GM23338 (cell line): ENCODE measurements around the gene CYB5A. TPM values are rescaled to one million over a fixed set of nuclear protein-coding genes. Genes with fewer than 3 reads are reported as not detected.

Source experiments
- ATAC-seq: fragments of 200-7000 bp; cut with Tn5 transposase; 3 replicates; pipeline ENCODE4 v1.9.1; 2020
- DNase-seq: peaks from one replicate; pipeline ENCODE4 v3.0.0-alpha.2; 2015; ENCODE audit warnings: low spot score
- H2AFZ ChIP-seq: fragments of 200-600 bp; sonication (generic); 2 replicates; pipeline ENCODE4 v1.8.0; 2016; ENCODE audit warnings: antibody characterized with exemption, mild to moderate bottlenecking, moderate library complexity
- H3F3A ChIP-seq: fragments of 200-600 bp; sonication (generic); replicated peaks from 2 replicates; pipeline ENCODE4 v1.8.0; 2017; ENCODE audit warnings: antibody characterized with exemption, mixed run types, low read depth
- H3K27ac ChIP-seq: fragments of 200-600 bp; sonication (generic); 2 replicates; pipeline ENCODE4 v1.6.1; 2016; ENCODE audit warnings: low read depth
- H3K27me3 ChIP-seq: fragments of 200-600 bp; sonication (generic); 2 replicates; pipeline ENCODE4 v1.8.0; 2016; ENCODE audit warnings: mild to moderate bottlenecking, mixed run types, moderate library complexity; ENCODE audit not compliant: insufficient read depth
- H3K36me3 ChIP-seq: fragments of 200-600 bp; sonication (generic); 2 replicates; pipeline ENCODE4 v1.8.0; 2016; ENCODE audit warnings: mild to moderate bottlenecking; ENCODE audit not compliant: insufficient read depth
- H3K4me1 ChIP-seq: fragments of 200-600 bp; sonication (generic); 2 replicates; pipeline ENCODE4 v1.8.0; 2016; ENCODE audit warnings: mild to moderate bottlenecking, moderate library complexity; ENCODE audit not compliant: insufficient read depth
- H3K4me2 ChIP-seq: fragments of 200-600 bp; sonication (generic); 2 replicates; pipeline ENCODE4 v1.7.1; 2017; ENCODE audit warnings: mixed run types
- H3K4me3 ChIP-seq: fragments of 200-600 bp; sonication (generic); 2 replicates; pipeline ENCODE4 v1.6.1; 2016; ENCODE audit warnings: mixed run types
- H3K79me2 ChIP-seq: fragments of 200-600 bp; sonication (generic); replicated peaks from 2 replicates; pipeline ENCODE4 v1.8.0; 2017; ENCODE audit warnings: mild to moderate bottlenecking; ENCODE audit not compliant: insufficient read depth
- H3K9me2 ChIP-seq: fragments of 200-600 bp; sonication (generic); 2 replicates; pipeline ENCODE4 v1.8.0; 2017; ENCODE audit not compliant: insufficient read depth
- H4K20me1 ChIP-seq: fragments of 200-600 bp; sonication (generic); replicated peaks from 2 replicates; pipeline ENCODE4 v1.8.0; 2017; ENCODE audit warnings: mild to moderate bottlenecking; ENCODE audit not compliant: insufficient read depth
- H3K27ac Mint-ChIP-seq: 2 replicates; pipeline ENCODE4 v1.8.0; 2020; ENCODE audit warnings: inconsistent platforms, mild to moderate bottlenecking, moderate library complexity, mixed read lengths
- H3K27me3 Mint-ChIP-seq: 3 replicates; pipeline ENCODE4 v1.8.0; 2022; ENCODE audit warnings: low read depth, mild to moderate bottlenecking, moderate library complexity, mixed read lengths, inconsistent platforms; ENCODE audit not compliant: insufficient read depth, poor library complexity
- H3K36me3 Mint-ChIP-seq: 3 replicates; pipeline ENCODE4 v1.8.0; 2021; ENCODE audit warnings: low read depth, mild to moderate bottlenecking, inconsistent platforms, moderate library complexity, mixed read lengths
- H3K4me1 Mint-ChIP-seq: 3 replicates; pipeline ENCODE4 v1.8.0; 2020; ENCODE audit warnings: mild to moderate bottlenecking, inconsistent platforms, mixed read lengths
- H3K4me3 Mint-ChIP-seq: 3 replicates; pipeline ENCODE4 v1.8.0; 2021; ENCODE audit warnings: moderate library complexity, mild to moderate bottlenecking, inconsistent platforms, mixed read lengths
- H3K9me3 Mint-ChIP-seq: 3 replicates; pipeline ENCODE4 v1.8.0; 2020; ENCODE audit warnings: moderate library complexity, mild to moderate bottlenecking, inconsistent platforms, mixed read lengths
- CREB1 ChIP-seq: fragments of 250-450 bp; sonication (Bioruptor Pico); IDR thresholded peaks from 2 replicates; pipeline ENCODE4 v1.5.0; 2020; ENCODE audit warnings: low read depth, mild to moderate bottlenecking, moderate library complexity
- EZH2 ChIP-seq: fragments of 200-600 bp; sonication (generic); IDR thresholded peaks from one replicate; pipeline ENCODE4 v1.8.0; 2017; ENCODE audit warnings: antibody characterized with exemption, mild to moderate bottlenecking, low read depth; ENCODE audit not compliant: unreplicated experiment
- EZH2phosphoT487 ChIP-seq: fragments of 200-600 bp; sonication (generic); IDR thresholded peaks from one replicate; pipeline ENCODE4 v1.8.1; 2018; ENCODE audit warnings: antibody characterized with exemption; ENCODE audit not compliant: unreplicated experiment
- JUNB ChIP-seq: IDR thresholded peaks from one replicate; pipeline ENCODE4 v1.6.1; 2016; ENCODE audit warnings: antibody characterized with exemption; ENCODE audit not compliant: unreplicated experiment
- NANOG ChIP-seq: IDR thresholded peaks from 2 replicates; pipeline ENCODE4 v1.6.1; 2016; ENCODE audit warnings: antibody characterized with exemption, borderline replicate concordance
- POLR2AphosphoS5 ChIP-seq: IDR thresholded peaks from 2 replicates; pipeline ENCODE4 v1.6.1; 2016; ENCODE audit warnings: antibody characterized with exemption, low read depth
- STAT1 ChIP-seq: IDR thresholded peaks from one replicate; pipeline ENCODE4 v1.6.1; 2016; ENCODE audit warnings: antibody characterized with exemption; ENCODE audit not compliant: unreplicated experiment
- ZNF114 ChIP-seq: fragments of 250-450 bp; sonication (Bioruptor Pico); IDR thresholded peaks from 2 replicates; pipeline ENCODE4 v1.5.0; 2020; ENCODE audit warnings: mild to moderate bottlenecking, moderate library complexity
- ZNF331 ChIP-seq: fragments of 250-450 bp; sonication (Bioruptor Pico); IDR thresholded peaks from 2 replicates; pipeline ENCODE4 v1.5.0; 2020; ENCODE audit warnings: low read depth, mild to moderate bottlenecking, moderate library complexity
- polyA plus RNA-seq: library from polyadenylated mRNA; unstranded; fragments of >200 nt; fragmentation: Nextera tagmentation; extraction: Ambion mirVana; gene quantifications from 2 replicates; pipeline ENCODE4 v1.2.1, GENCODE V29; 2016
- total RNA-seq: library from RNA; depleted of rRNA; stranded (reverse); fragments of >200 nt; shearing (Covaris generic); gene quantifications from 2 replicates; pipeline ENCODE4 v1.2.3, GENCODE V29; 2014
- TF ChIP-seq, protein P1 (sequence below), 2 experiments: fragments of 200-600 bp in 1 of 2; sonication (generic) in 1 of 2; conservative IDR thresholded peaks; 2 replicates each; pipeline versions ENCODE4 v1.5.1 to v1.6.1; 2016 to 2017; ENCODE audit warnings: antibody characterized with exemption in 2 of 2, low read depth in 2 of 2, mild to moderate bottlenecking in 2 of 2, moderate library complexity in 1 of 2
- TF ChIP-seq, protein P2 (sequence below): IDR thresholded peaks from 2 replicates; pipeline ENCODE4 v1.6.1; 2016; ENCODE audit warnings: antibody characterized with exemption
- TF ChIP-seq, protein P3 (sequence below): fragments of 250-450 bp; sonication (Bioruptor Pico); IDR thresholded peaks from 2 replicates; pipeline ENCODE4 v1.5.0; 2020; ENCODE audit warnings: mild to moderate bottlenecking, moderate library complexity
- TF ChIP-seq, protein P4 (sequence below): IDR thresholded peaks from one replicate; pipeline ENCODE4 v1.6.1; 2018; ENCODE audit warnings: antibody characterized with exemption; ENCODE audit not compliant: unreplicated experiment

The CYB5A gene
- total and polyA plus RNA-seq, 2 experiments from 2014 or later = 136 to 283 TPM

DNA sequence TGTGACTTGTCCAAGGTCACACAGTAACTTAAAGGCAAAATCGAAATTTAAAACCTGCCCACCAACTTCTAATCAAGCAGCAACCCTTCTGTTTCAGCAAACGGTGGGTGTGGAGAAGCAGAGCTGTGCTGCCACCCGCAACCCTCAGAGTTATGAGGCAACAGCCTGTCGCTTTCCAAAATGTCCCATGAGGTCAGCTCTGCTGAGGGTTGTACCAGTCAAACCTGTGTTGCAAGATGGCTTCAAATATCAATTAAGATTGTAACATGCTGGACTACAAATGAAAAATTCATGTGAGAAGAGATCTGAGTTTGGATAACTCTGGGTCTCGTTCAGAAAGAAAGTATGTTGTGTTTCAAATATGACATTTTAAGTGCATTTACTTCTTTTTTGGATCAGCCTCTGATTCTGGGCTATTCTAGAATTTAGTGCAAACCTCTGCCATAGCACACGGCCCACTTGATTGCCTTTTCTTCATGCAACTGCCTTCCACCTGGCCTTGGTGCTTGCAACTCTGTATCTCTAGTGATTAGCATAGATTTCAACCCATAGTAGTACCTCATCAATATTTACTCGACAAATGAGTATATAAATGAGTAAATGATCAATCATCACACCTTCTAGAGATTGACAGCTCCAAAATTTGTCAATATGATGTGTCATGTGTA is 74.2 kb downstream of the CYB5A start:
- Histone ChIP-seq H3K9me2 (peaks cover 17% of the 10 kb centered on the region; the same call in 1 of the 2 replicates), H2AFZ (no peak overlapping the region), H3K27me3 (no peaks in the 10 kb centered on the region), H3F3A (no peaks in the 10 kb centered on the region), H3K36me3 (no peaks in the 10 kb centered on the region), H3K4me2 (no peak overlapping the region), H3K4me3 (no peak overlapping the region), H3K27ac (no peak overlapping the region), H3K79me2 (no peaks in the 10 kb centered on the region), H4K20me1 (no peaks in the 10 kb centered on the region), H3K4me1 (no peaks in the 10 kb centered on the region)
- H3K27ac Mint-ChIP-seq = no peak overlapping the region
- H3K4me3 Mint-ChIP-seq = no peak overlapping the region
- no peaks in the 10 kb centered on the region; the same call in 2 of the 3 replicates for H3K36me3 Mint-ChIP-seq
- no peak for ATAC-seq
- peaks cover 4% of the 10 kb centered on the region; the same call in 1 of the 3 replicates for H3K9me3 Mint-ChIP-seq
- H3K4me1 Mint-ChIP-seq = no peaks in the 10 kb centered on the region
- TF ChIP-seq, protein P1, sequence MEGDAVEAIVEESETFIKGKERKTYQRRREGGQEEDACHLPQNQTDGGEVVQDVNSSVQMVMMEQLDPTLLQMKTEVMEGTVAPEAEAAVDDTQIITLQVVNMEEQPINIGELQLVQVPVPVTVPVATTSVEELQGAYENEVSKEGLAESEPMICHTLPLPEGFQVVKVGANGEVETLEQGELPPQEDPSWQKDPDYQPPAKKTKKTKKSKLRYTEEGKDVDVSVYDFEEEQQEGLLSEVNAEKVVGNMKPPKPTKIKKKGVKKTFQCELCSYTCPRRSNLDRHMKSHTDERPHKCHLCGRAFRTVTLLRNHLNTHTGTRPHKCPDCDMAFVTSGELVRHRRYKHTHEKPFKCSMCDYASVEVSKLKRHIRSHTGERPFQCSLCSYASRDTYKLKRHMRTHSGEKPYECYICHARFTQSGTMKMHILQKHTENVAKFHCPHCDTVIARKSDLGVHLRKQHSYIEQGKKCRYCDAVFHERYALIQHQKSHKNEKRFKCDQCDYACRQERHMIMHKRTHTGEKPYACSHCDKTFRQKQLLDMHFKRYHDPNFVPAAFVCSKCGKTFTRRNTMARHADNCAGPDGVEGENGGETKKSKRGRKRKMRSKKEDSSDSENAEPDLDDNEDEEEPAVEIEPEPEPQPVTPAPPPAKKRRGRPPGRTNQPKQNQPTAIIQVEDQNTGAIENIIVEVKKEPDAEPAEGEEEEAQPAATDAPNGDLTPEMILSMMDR (conservative IDR thresholded peaks at IDR 0.05; ENCODE audit: low read depth in 2 of 2) = no peak
- TF ChIP-seq EZH2phosphoT487 (no peak), ZNF114 (no peak), CREB1 (CRISPR knock-in tag) (no peak), EZH2 (no peak), ZNF331 (CRISPR knock-in tag) (no peak), POLR2AphosphoS5 (no peak), STAT1 (no peak), JUNB (no peak), NANOG (no peak)
- TF ChIP-seq, protein P2, sequence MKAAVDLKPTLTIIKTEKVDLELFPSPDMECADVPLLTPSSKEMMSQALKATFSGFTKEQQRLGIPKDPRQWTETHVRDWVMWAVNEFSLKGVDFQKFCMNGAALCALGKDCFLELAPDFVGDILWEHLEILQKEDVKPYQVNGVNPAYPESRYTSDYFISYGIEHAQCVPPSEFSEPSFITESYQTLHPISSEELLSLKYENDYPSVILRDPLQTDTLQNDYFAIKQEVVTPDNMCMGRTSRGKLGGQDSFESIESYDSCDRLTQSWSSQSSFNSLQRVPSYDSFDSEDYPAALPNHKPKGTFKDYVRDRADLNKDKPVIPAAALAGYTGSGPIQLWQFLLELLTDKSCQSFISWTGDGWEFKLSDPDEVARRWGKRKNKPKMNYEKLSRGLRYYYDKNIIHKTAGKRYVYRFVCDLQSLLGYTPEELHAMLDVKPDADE = no peak
- TF ChIP-seq, protein P3, sequence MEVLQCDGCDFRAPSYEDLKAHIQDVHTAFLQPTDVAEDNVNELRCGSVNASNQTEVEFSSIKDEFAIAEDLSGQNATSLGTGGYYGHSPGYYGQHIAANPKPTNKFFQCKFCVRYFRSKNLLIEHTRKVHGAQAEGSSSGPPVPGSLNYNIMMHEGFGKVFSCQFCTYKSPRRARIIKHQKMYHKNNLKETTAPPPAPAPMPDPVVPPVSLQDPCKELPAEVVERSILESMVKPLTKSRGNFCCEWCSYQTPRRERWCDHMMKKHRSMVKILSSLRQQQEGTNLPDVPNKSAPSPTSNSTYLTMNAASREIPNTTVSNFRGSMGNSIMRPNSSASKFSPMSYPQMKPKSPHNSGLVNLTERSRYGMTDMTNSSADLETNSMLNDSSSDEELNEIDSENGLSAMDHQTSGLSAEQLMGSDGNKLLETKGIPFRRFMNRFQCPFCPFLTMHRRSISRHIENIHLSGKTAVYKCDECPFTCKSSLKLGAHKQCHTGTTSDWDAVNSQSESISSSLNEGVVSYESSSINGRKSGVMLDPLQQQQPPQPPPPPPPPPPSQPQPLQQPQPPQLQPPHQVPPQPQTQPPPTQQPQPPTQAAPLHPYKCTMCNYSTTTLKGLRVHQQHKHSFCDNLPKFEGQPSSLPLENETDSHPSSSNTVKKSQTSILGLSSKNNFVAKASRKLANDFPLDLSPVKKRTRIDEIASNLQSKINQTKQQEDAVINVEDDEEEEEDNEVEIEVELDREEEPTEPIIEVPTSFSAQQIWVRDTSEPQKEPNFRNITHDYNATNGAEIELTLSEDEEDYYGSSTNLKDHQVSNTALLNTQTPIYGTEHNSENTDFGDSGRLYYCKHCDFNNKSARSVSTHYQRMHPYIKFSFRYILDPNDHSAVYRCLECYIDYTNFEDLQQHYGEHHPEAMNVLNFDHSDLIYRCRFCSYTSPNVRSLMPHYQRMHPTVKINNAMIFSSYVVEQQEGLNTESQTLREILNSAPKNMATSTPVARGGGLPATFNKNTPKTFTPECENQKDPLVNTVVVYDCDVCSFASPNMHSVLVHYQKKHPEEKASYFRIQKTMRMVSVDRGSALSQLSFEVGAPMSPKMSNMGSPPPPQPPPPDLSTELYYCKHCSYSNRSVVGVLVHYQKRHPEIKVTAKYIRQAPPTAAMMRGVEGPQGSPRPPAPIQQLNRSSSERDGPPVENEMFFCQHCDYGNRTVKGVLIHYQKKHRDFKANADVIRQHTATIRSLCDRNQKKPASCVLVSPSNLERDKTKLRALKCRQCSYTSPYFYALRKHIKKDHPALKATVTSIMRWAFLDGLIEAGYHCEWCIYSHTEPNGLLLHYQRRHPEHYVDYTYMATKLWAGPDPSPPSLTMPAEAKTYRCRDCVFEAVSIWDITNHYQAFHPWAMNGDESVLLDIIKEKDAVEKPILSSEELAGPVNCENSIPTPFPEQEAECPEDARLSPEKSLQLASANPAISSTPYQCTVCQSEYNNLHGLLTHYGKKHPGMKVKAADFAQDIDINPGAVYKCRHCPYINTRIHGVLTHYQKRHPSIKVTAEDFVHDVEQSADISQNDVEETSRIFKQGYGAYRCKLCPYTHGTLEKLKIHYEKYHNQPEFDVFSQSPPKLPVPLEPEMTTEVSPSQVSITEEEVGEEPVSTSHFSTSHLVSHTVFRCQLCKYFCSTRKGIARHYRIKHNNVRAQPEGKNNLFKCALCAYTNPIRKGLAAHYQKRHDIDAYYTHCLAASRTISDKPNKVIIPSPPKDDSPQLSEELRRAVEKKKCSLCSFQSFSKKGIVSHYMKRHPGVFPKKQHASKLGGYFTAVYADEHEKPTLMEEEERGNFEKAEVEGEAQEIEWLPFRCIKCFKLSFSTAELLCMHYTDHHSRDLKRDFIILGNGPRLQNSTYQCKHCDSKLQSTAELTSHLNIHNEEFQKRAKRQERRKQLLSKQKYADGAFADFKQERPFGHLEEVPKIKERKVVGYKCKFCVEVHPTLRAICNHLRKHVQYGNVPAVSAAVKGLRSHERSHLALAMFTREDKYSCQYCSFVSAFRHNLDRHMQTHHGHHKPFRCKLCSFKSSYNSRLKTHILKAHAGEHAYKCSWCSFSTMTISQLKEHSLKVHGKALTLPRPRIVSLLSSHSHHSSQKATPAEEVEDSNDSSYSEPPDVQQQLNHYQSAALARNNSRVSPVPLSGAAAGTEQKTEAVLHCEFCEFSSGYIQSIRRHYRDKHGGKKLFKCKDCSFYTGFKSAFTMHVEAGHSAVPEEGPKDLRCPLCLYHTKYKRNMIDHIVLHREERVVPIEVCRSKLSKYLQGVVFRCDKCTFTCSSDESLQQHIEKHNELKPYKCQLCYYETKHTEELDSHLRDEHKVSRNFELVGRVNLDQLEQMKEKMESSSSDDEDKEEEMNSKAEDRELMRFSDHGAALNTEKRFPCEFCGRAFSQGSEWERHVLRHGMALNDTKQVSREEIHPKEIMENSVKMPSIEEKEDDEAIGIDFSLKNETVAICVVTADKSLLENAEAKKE (CRISPR knock-in tag) = no peak
- TF ChIP-seq, protein P4, sequence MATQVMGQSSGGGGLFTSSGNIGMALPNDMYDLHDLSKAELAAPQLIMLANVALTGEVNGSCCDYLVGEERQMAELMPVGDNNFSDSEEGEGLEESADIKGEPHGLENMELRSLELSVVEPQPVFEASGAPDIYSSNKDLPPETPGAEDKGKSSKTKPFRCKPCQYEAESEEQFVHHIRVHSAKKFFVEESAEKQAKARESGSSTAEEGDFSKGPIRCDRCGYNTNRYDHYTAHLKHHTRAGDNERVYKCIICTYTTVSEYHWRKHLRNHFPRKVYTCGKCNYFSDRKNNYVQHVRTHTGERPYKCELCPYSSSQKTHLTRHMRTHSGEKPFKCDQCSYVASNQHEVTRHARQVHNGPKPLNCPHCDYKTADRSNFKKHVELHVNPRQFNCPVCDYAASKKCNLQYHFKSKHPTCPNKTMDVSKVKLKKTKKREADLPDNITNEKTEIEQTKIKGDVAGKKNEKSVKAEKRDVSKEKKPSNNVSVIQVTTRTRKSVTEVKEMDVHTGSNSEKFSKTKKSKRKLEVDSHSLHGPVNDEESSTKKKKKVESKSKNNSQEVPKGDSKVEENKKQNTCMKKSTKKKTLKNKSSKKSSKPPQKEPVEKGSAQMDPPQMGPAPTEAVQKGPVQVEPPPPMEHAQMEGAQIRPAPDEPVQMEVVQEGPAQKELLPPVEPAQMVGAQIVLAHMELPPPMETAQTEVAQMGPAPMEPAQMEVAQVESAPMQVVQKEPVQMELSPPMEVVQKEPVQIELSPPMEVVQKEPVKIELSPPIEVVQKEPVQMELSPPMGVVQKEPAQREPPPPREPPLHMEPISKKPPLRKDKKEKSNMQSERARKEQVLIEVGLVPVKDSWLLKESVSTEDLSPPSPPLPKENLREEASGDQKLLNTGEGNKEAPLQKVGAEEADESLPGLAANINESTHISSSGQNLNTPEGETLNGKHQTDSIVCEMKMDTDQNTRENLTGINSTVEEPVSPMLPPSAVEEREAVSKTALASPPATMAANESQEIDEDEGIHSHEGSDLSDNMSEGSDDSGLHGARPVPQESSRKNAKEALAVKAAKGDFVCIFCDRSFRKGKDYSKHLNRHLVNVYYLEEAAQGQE = no peak
- peaks cover 4% of the 10 kb centered on the region for H3K27me3 Mint-ChIP-seq
- DNase-seq = no peak
